ENCODE data around the gene C17orf113. TPM values are rescaled to one million over a fixed set of nuclear protein-coding genes. Genes with fewer than 3 reads are reported as not detected.

C17orf113 gene
- total RNA-seq, 4 donors from 2014 or later: 0.13 to 0.86 (median 0.38) TPM

DNA sequence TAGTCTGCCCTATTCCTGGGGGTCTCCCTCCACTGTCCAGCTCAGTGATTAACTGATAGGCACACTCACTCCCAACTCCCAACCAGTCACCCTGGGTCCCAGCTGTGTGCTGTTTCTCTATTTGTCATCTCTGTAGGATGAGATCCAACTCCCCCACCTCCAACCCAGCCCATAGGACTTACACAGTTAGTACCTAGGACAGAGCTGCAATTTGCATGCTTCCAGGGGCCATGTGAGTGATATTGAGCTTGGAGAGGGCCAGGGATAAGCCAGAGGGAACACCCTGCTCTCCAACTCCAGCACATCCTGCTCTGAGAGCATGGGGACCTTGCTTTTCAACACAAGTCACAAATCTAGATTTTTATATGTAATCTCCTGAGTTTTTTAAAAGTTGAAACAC, 8.8 kb downstream of the C17orf113 start:
- Histone ChIP-seq H3K9me3 (no peaks in the 10 kb centered on the region), H3K4me1 (no peaks in the 10 kb centered on the region), H3K4me3 (no peak overlapping the region), H3K27me3 (no peaks in the 10 kb centered on the region), H3K27ac (no peak overlapping the region), H3K36me3 (no peaks in the 10 kb centered on the region)
- intact Hi-C loops (cut with DNase I; ENCODE audit: low total_unique reads): no loop called here
- ATAC-seq: no peak
- DNase-seq: no peak
- TF ChIP-seq, protein P1, sequence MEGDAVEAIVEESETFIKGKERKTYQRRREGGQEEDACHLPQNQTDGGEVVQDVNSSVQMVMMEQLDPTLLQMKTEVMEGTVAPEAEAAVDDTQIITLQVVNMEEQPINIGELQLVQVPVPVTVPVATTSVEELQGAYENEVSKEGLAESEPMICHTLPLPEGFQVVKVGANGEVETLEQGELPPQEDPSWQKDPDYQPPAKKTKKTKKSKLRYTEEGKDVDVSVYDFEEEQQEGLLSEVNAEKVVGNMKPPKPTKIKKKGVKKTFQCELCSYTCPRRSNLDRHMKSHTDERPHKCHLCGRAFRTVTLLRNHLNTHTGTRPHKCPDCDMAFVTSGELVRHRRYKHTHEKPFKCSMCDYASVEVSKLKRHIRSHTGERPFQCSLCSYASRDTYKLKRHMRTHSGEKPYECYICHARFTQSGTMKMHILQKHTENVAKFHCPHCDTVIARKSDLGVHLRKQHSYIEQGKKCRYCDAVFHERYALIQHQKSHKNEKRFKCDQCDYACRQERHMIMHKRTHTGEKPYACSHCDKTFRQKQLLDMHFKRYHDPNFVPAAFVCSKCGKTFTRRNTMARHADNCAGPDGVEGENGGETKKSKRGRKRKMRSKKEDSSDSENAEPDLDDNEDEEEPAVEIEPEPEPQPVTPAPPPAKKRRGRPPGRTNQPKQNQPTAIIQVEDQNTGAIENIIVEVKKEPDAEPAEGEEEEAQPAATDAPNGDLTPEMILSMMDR (IDR thresholded peaks at IDR 0.05 in 4 of 5, conservative IDR thresholded peaks at IDR 0.05 in 1 of 5): no peak
- TF ChIP-seq POLR2A (IDR thresholded peaks at IDR 0.05): no peak
- in situ Hi-C loops (cut with MboI; ENCODE audit: low sequenced_read_pairs in 4 of 4): no loop called here

DNA sequence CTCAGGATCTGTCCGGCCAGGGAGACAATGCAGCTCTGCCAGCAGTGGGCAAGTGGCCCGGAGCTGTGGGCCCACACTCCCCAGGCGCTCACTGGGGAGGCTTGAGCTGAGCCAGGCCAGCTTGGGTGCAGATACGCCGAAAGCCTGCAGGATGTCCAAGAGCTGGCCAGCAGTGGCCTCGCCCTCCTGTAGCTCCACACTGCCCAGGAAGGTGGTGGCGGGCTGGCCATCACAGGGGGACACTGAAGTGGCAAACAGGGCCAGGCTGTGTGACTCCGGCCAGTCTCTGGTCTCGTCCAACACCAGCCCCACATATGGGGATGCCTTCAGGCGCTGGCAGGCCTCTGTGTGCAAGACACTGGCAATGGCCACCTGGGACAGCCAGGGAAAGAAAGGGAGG, 9.6 kb downstream of the C17orf113 start:
- ATAC-seq: no peak
- in situ Hi-C loops (cut with MboI; ENCODE audit: low sequenced_read_pairs in 4 of 4): no loop called here

DNA sequence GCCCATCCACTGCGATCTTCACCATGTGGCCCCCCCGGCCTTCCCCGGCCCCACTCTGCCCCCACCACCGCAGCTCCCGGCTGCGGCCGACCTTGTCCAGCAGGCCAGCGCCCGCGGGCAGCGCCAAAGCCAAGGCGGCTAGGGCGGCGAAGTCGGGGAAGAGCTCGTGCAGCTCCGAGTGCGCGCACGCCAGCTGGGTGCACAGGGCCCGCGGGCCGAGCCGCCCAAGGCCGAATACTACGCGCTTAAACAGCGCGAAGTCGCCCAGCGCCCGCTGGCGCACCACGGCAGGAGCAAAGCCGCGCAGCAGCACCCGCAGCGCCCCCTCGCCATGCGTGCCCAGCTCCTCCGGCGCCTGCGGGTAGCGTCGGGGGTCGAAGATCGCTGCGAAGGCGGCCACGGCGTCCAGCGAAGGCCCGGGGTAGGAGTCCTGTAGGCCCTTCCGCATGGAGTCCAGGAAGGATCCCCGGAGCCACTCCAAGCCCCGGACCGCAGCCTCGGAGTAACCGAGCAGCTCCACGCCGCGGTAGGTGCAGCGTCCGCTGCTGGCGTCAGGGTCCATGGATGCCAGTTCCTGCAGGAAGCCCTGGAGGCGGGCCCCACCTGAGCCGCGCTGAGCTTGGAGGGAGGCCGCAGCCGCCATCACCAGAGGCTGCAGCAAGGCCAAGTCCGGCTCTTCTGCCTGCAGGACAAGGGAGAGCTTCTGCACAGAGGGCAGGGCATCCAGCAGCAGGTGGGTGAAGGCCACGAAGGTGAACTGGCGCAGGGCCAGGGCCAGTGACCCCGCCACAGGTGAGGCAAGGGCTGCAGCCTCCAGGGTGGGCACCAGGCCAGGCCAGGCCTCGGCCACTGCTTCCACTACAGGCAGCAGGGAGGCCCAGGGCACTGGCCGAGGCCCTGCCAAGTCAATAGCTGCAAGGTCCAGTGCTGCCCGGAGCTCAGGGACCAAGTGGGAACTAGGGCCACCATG, 10.3 kb downstream of the C17orf113 start:
- Histone ChIP-seq H3K9me3 (no peaks in the 10 kb centered on the region), H3K36me3 (no peaks in the 10 kb centered on the region), H3K27ac (no peak overlapping the region), H3K4me1 (no peaks in the 10 kb centered on the region), H3K27me3 (no peaks in the 10 kb centered on the region), H3K4me3 (no peak overlapping the region)
- intact Hi-C loops (cut with DNase I; ENCODE audit: low total_unique reads) (no loop called here), in situ Hi-C loops (cut with MboI; ENCODE audit: low sequenced_read_pairs in 4 of 4) (no loop called here)
- no peak for TF ChIP-seq POLR2A (IDR thresholded peaks at IDR 0.05)
- TF ChIP-seq, protein P1 (IDR thresholded peaks at IDR 0.05 in 4 of 5, conservative IDR thresholded peaks at IDR 0.05 in 1 of 5): no peak
- no peak for DNase-seq
- ATAC-seq: no peak

More for the DNA sequence above, 9.6 kb downstream of the C17orf113 start:
- no peak overlapping the region for H3K27ac ChIP-seq
- no peak for TF ChIP-seq POLR2A (IDR thresholded peaks at IDR 0.05)
- TF ChIP-seq, protein P1 (IDR thresholded peaks at IDR 0.05 in 4 of 5, conservative IDR thresholded peaks at IDR 0.05 in 1 of 5): no peak
- no peaks in the 10 kb centered on the region for H3K4me1 ChIP-seq
- no peak for DNase-seq
- no peak overlapping the region for H3K4me3 ChIP-seq
- intact Hi-C loops (cut with DNase I; ENCODE audit: low total_unique reads): no loop called here
- no peaks in the 10 kb centered on the region for H3K27me3 ChIP-seq
- no peaks in the 10 kb centered on the region for H3K9me3 ChIP-seq
- H3K36me3 ChIP-seq: no peaks in the 10 kb centered on the region

DNA sequence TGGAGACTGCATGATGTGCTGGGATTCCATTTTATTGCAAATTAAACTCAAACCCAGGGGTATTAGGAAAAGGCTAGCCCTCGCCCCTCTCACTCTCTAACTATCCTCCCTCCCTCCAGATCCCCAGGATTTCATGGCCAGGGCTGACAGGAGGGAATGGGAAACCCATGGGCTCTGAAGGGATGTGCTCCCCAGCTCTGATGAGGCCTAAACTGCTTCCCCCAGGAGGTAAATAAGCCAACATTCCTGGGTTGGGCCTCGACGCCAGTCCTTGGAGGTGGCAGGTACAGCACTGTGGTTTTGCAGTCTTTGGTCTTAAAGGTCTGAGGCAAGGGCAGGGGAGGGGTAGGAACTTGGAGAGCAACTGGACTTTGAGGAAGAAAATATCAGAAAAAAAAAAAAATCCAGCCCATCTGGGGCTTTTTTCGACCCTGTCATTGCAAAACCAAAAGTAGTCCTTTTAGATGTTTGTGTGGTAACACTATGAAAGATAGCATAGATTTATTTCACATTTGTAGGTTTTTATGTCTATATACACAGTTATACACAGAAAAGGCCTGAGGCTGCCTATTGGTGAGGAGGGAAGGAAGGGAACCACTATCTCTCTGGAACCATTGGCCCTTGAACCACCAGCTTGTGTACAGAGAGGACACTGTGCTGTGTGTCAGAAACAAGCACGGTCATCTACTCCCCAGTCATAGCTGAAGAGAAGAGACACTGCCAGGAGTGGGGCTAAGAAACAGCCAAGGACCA, 12.0 kb downstream of the C17orf113 start:
- intact Hi-C loops (cut with DNase I; ENCODE audit: low total_unique reads) (no loop called here), in situ Hi-C loops (cut with MboI; ENCODE audit: low sequenced_read_pairs in 4 of 4) (no loop called here)
- TF ChIP-seq, protein P1 (IDR thresholded peaks at IDR 0.05 in 4 of 5, conservative IDR thresholded peaks at IDR 0.05 in 1 of 5): no peak
- no peak for TF ChIP-seq POLR2A (IDR thresholded peaks at IDR 0.05)
- DNase-seq (no peak), ATAC-seq (no peak)
- no peak overlapping the region for H3K27ac ChIP-seq
- H3K9me3 ChIP-seq: no peaks in the 10 kb centered on the region
- H3K36me3 ChIP-seq: no peaks in the 10 kb centered on the region
- H3K4me1 ChIP-seq: no peaks in the 10 kb centered on the region
- H3K4me3 ChIP-seq: no peak overlapping the region
- H3K27me3 ChIP-seq: no peaks in the 10 kb centered on the region
